NCI-H2196 treated with DMSO at 0.1 percent for 48 hours (cell line): ENCODE measurements around the gene SMCR8.
"Not testable (repeated sequence)": the region's sequence is repeated elsewhere in the genome, so short reads cannot be mapped to it uniquely, and the experiment has no call there.

Source experiments
- DNase-seq: peaks from one replicate; lab custom pipeline; 2025; ENCODE audit not compliant: unreplicated experiment; lab: John Stamatoyannopoulos, UW

The SMCR8 gene

GRCh38 chr17:18361837-18362697 is 47.0 kb downstream of the SMCR8 start:
- no peak for DNase-seq

- peak; percentile 1 for DNase-seq
Measured at GRCh38 chr17:18362698-18363100, 47.6 kb downstream of the SMCR8 start.

GRCh38 chr17:18363101-18364049 is 48.3 kb downstream of the SMCR8 start, which contains the start of gene SHMT1:
Gene SHMT1 (minus strand): TSS chr17:18363550. CDS start chr17:18355981, 7,569 bp downstream.
- peak; percentile 75 for DNase-seq

GRCh38 chr17:18364166-18364565 is 49.1 kb downstream of the SMCR8 start:
- DNase-seq: no peak

DNA sequence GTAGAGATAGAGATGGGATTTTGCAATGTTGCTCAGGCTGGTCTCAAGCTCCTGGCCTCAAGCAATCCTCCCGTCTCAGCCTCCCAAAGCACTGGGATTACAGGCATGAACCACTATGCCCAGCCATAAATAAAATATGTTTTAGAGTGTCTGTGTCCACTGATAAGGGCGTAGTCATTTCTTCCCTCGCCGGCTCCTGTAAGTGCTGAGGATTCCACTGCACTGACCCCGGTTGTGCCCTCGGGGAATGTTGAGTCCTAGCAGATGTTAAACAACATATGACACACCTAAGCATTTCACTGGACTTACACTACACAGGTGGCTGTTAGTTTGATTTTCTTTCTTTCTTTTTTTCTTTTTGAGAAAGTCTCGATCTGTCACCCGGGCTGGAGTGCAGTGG is 53.9 kb downstream of the SMCR8 start:
- no peak for DNase-seq

DNA sequence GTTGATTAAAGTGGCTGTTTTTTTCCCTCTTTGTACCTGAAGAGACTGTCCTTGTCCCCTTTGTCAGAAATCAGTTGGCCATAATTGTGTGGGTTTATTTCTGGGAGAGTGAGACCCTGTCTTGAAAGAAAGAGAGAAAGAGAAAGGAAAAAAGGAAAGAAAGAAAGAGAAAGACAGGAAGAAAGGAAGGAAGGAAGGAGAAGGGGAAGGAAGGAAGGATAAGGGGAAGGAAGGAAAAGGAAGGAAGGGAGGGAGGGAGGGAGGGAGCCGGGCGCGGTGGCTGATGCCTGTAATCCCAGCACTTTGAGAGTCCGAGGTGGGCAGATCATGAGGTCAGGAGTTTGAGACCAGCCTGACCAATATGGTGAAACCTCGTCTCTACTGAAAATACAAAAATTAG is 55.7 kb downstream of the SMCR8 start:
- DNase-seq: no peak

DNA sequence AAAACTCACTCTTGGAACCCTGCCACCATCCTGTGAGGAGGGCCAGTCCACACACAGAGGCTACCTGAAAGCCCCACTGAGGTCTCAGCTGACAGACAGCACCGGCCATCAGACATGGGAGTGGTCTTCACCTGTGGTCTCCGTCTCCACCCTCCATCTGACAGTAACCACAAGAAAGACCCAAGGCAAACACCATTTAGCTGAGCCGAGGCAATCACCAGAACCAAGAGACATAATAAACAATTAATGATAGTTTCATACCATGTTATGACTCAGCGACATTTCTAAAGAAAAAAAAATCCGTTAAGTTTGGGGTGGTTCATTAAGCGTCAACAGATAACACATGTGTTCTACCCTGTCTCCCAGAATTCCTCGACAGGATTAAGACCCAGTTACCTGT is 56.4 kb downstream of the SMCR8 start:
- DNase-seq: no peak

DNA sequence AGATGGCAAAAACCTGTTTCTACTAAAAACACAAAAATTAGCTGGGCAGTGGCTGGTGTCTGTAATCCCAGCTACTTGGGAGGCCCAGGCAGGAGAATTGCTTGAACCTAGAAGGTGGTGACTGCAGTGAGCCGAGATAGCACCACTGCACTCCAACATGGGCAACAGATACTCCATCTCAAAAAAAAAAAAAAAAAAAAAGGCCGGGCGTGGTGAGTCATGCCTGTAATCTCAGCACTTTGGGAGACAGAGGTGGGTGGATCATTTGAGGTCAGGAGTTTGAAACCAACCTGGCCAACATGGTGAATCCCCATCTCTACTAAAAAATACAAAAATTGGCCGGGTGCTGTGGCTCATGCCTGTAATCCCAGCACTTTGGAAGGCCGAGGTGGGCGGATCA is 58.1 kb downstream of the SMCR8 start:
- DNase-seq: not testable (repeated sequence)

DNA sequence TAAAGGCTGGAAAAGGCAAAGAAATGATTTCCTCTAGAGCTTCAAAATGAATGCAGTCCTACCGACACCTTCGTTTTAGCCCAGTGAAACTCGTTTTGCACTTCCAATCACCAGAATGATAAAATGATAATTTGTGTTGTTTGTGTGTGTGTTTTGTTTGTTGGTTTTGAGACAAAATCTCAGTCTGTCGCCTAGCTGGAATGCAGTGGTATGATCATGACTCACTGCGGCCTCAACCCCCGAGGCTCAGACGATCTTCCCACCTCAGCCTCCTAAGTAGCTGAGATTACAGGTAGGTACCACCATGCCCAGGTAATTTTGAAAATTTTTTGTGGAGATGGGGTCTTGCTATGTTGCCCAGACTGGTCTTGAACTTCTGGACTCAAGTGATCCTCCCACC is 59.1 kb downstream of the SMCR8 start:
- DNase-seq: no peak
